H1 (cell line): Measurements from ENCODE around the gene RNASEL. TPM values are rescaled to one million over a fixed set of nuclear protein-coding genes. Genes with fewer than 3 reads are reported as not detected.

Experiments used
- CTCF ChIA-PET: fragments of 300-600 bp; sonication (Branson Sonifier 250); formaldehyde crosslinking; loops from one replicate; lab custom pipeline; 2021; ENCODE audit not compliant: partially characterized antibody; lab: Charles Lee
- POLR2A ChIA-PET: fragments of 300-600 bp; sonication (Branson Sonifier 250); formaldehyde crosslinking; loops from one replicate; lab custom pipeline; 2021; ENCODE audit warnings: inconsistent platforms; ENCODE audit not compliant: partially characterized antibody; lab: Charles Lee
- DNase-seq, 2 experiments: peaks; one replicate each; pipeline versions ENCODE4 v3.0.0 to v3.0.0-alpha.2; 2010 to 2022; ENCODE audit warnings: low spot score in 2 of 2, low read depth in 1 of 2, mixed read lengths in 1 of 2
- FAIRE-seq: peaks from 2 replicates; lab custom pipeline; 2011; peaks lifted over from hg19 to GRCh38; lab: Jason Lieb, UNC
- H2AFZ ChIP-seq: 2 replicates; pipeline ENCODE4 v1.8.1; 2012; ENCODE audit warnings: low read length, inconsistent platforms
- H2AK5ac ChIP-seq: 2 replicates; pipeline ENCODE4 v1.6.1; 2013; ENCODE audit warnings: low read depth, low read length
- H2BK120ac ChIP-seq: replicated peaks from 2 replicates; pipeline ENCODE3; 2013; ENCODE audit warnings: low read depth, low read length, inconsistent platforms
- H2BK12ac ChIP-seq: 2 replicates; pipeline ENCODE4 v1.6.1; 2013; ENCODE audit warnings: low read depth, low read length
- H2BK15ac ChIP-seq: 2 replicates; pipeline ENCODE4 v1.6.1; 2013; ENCODE audit warnings: low read length
- H2BK20ac ChIP-seq: 2 replicates; pipeline ENCODE4 v1.6.1; 2013; ENCODE audit warnings: low read length
- H2BK5ac ChIP-seq: 2 replicates; pipeline ENCODE4 v1.6.1; 2013; ENCODE audit warnings: low read depth, low read length
- H3K14ac ChIP-seq: 2 replicates; pipeline ENCODE4 v1.6.1; 2013; ENCODE audit warnings: inconsistent platforms; ENCODE audit not compliant: insufficient read length
- H3K18ac ChIP-seq: 2 replicates; pipeline ENCODE4 v1.6.1; 2013; ENCODE audit warnings: low read length; ENCODE audit errors: extremely low read depth
- H3K23ac ChIP-seq: 2 replicates; pipeline ENCODE4 v1.6.1; 2013; ENCODE audit warnings: inconsistent platforms; ENCODE audit not compliant: insufficient read length
- H3K23me2 ChIP-seq: 2 replicates; pipeline ENCODE4 v1.6.1; 2013; ENCODE audit warnings: low read depth, low read length
- H3K27ac ChIP-seq: 2 replicates; pipeline ENCODE4 v1.6.1; 2011; ENCODE audit warnings: low read depth, low read length, inconsistent platforms
- H3K27me3 ChIP-seq, 4 experiments: replicated peaks in 1 of 4; 1 replicate in 1 of 4; 2 replicates in 3 of 4; pipeline versions ENCODE4 v1.6.1 to v1.8.1; 2011 to 2013; ENCODE audit warnings: low read length in 3 of 4, mild to moderate bottlenecking in 3 of 4, inconsistent platforms in 2 of 4, mixed read lengths in 2 of 4, moderate library complexity in 1 of 4; ENCODE audit not compliant: control insufficient read depth in 3 of 4, insufficient read depth in 3 of 4; ENCODE audit errors: extremely low read depth in 1 of 4
- H3K36me3 ChIP-seq, 4 experiments: 2 replicates each; pipeline versions ENCODE4 v1.6.1 to v1.8.1; 2011 to 2013; ENCODE audit warnings: mild to moderate bottlenecking in 4 of 4, low read length in 3 of 4, moderate library complexity in 2 of 4, control low read depth in 1 of 4, inconsistent platforms in 1 of 4; ENCODE audit not compliant: insufficient read depth in 4 of 4, control insufficient read depth in 2 of 4
- H3K4ac ChIP-seq: replicated peaks from 2 replicates; pipeline ENCODE3; 2013; ENCODE audit warnings: low read length, low read depth, mixed read lengths, inconsistent platforms; ENCODE audit not compliant: insufficient read length
- H3K4me1 ChIP-seq, 4 experiments: replicated peaks in 1 of 4; 1 replicate in 1 of 4; 2 replicates in 3 of 4; pipeline versions ENCODE4 v1.6.1 to v1.8.1; 2011 to 2013; ENCODE audit warnings: low read length in 3 of 4, inconsistent platforms in 2 of 4, mixed read lengths in 1 of 4; ENCODE audit not compliant: insufficient read depth in 4 of 4, control insufficient read depth in 3 of 4
- H3K4me2 ChIP-seq, 2 experiments: 2 replicates each; pipeline versions ENCODE4 v1.6.1 to v1.8.1; 2011 to 2013; ENCODE audit warnings: low read depth in 2 of 2, low read length in 2 of 2, control low read depth in 1 of 2, inconsistent platforms in 1 of 2, mild to moderate bottlenecking in 1 of 2; ENCODE audit not compliant: insufficient read depth in 1 of 2
- H3K4me3 ChIP-seq, 4 experiments: fragments of 200-600, 300-600 bp in 1 of 4; sonication (generic), shearing (Covaris generic), sonication (Bioruptor Twin) in 1 of 4; 2 replicates each; pipeline versions ENCODE4 v1.5.1 to v1.8.1; 2011 to 2016; ENCODE audit warnings: low read length in 4 of 4, low read depth in 3 of 4, control low read depth in 2 of 4, inconsistent platforms in 2 of 4, mild to moderate bottlenecking in 2 of 4, mixed read lengths in 1 of 4, moderate library complexity in 1 of 4; ENCODE audit not compliant: insufficient read depth in 2 of 4; ENCODE audit errors: extremely low read depth in 1 of 4
- H3K56ac ChIP-seq: replicated peaks from 2 replicates; pipeline ENCODE3; 2013; ENCODE audit warnings: low read depth, mild to moderate bottlenecking, mixed read lengths, low read length, inconsistent platforms; ENCODE audit not compliant: insufficient read length
- H3K79me1 ChIP-seq: 2 replicates; pipeline ENCODE4 v1.6.1; 2013; ENCODE audit warnings: low read depth, low read length, control low read depth
- H3K79me2 ChIP-seq, 2 experiments: 2 replicates each; pipeline versions ENCODE4 v1.6.1 to v1.8.1; 2012 to 2013; ENCODE audit warnings: low read length in 2 of 2, mild to moderate bottlenecking in 2 of 2, inconsistent platforms in 1 of 2; ENCODE audit not compliant: insufficient read depth in 2 of 2, control insufficient read depth in 1 of 2
- H3K9ac ChIP-seq, 4 experiments: replicated peaks in 1 of 4; 1 replicate in 1 of 4; 2 replicates in 3 of 4; pipeline versions ENCODE4 v1.6.1 to v1.8.1; 2011 to 2013; ENCODE audit warnings: low read depth in 3 of 4, low read length in 3 of 4, control low read depth in 2 of 4, mild to moderate bottlenecking in 2 of 4, moderate library complexity in 2 of 4, inconsistent platforms in 1 of 4; ENCODE audit errors: extremely low read depth in 1 of 4
- H3K9me3 ChIP-seq, 2 experiments: 2 replicates each; pipeline versions ENCODE4 v1.6.1 to v1.8.1; 2012 to 2013; ENCODE audit warnings: mild to moderate bottlenecking in 2 of 2, moderate library complexity in 2 of 2, control low read depth in 1 of 2, inconsistent platforms in 1 of 2, low read depth in 1 of 2, low read length in 1 of 2, mixed read lengths in 1 of 2; ENCODE audit not compliant: insufficient read depth in 2 of 2
- H4K20me1 ChIP-seq, 2 experiments: replicated peaks in 1 of 2; 2 replicates each; pipeline versions ENCODE3 to v1.8.1; 2011 to 2013; ENCODE audit warnings: inconsistent platforms in 2 of 2, low read length in 2 of 2, mild to moderate bottlenecking in 1 of 2; ENCODE audit not compliant: insufficient read depth in 2 of 2, control insufficient read depth in 1 of 2
- H4K5ac ChIP-seq: 2 replicates; pipeline ENCODE4 v1.6.1; 2013; ENCODE audit warnings: low read length, low read depth, mixed read lengths, inconsistent platforms; ENCODE audit not compliant: insufficient read length
- H4K8ac ChIP-seq: 2 replicates; pipeline ENCODE4 v1.8.0; 2013; ENCODE audit warnings: mild to moderate bottlenecking, moderate library complexity, low read length, inconsistent platforms; ENCODE audit not compliant: insufficient read depth; ENCODE audit errors: extremely low read depth
- H4K91ac ChIP-seq: replicated peaks from 2 replicates; pipeline ENCODE3; 2013; ENCODE audit warnings: low read length, mixed read lengths, inconsistent platforms; ENCODE audit not compliant: insufficient read length
- CBX8 ChIP-seq: fragments of 300-800, 300-1000 bp; sonication (generic); IDR thresholded peaks from 2 replicates; pipeline ENCODE4 v1.7.1; 2016; ENCODE audit warnings: low read depth, low read length, borderline replicate concordance
- CHD1 ChIP-seq: IDR thresholded peaks from 2 replicates; pipeline ENCODE4 v1.6.1; 2012; ENCODE audit warnings: low read depth, low read length, improper control_type of control experiment
- CTBP2 ChIP-seq: IDR thresholded peaks from 2 replicates; pipeline ENCODE4 v1.7.0; 2011; ENCODE audit warnings: borderline replicate concordance, mild to moderate bottlenecking, moderate library complexity, mixed read lengths, low read length; ENCODE audit not compliant: insufficient read depth, insufficient read length
- EP300 ChIP-seq, 2 experiments: IDR thresholded peaks; 1 replicate in 1 of 2; 2 replicates in 1 of 2; pipeline ENCODE4 v1.6.1; 2011 to 2012; ENCODE audit warnings: low read depth in 2 of 2, low read length in 2 of 2, mild to moderate bottlenecking in 2 of 2, borderline replicate concordance in 1 of 2, inconsistent platforms in 1 of 2, moderate library complexity in 1 of 2
- GABPA ChIP-seq: IDR thresholded peaks from 2 replicates; pipeline ENCODE4 v1.6.1; 2011; ENCODE audit warnings: mild to moderate bottlenecking, low read length, moderate library complexity, borderline replicate concordance; ENCODE audit not compliant: insufficient read depth
- KDM5A ChIP-seq: fragments of 200-600 bp; IDR thresholded peaks from 2 replicates; pipeline ENCODE4 v1.7.1; 2012; ENCODE audit warnings: mild to moderate bottlenecking, low read length, inconsistent platforms, mixed read lengths
- NRF1 ChIP-seq: IDR thresholded peaks from 2 replicates; pipeline ENCODE4 v1.6.1; 2011; ENCODE audit warnings: mild to moderate bottlenecking, low read depth, low read length, improper control_type of control experiment
- POLR2A ChIP-seq, 2 experiments: IDR thresholded peaks; 1 replicate in 1 of 2; 2 replicates in 1 of 2; pipeline ENCODE4 v1.6.1; 2011; ENCODE audit warnings: low read depth in 2 of 2, low read length in 2 of 2, mild to moderate bottlenecking in 2 of 2; ENCODE audit errors: control extremely low read depth in 1 of 2
- SIRT6 ChIP-seq: IDR thresholded peaks from one replicate; pipeline ENCODE4 v1.7.1; 2012; ENCODE audit warnings: low read length, inconsistent platforms
- SIX5 ChIP-seq: IDR thresholded peaks from 2 replicates; pipeline ENCODE4 v1.6.1; 2011; ENCODE audit warnings: mild to moderate bottlenecking, low read depth, low read length
- SP2 ChIP-seq: IDR thresholded peaks from 2 replicates; pipeline ENCODE4 v1.6.1; 2012; ENCODE audit warnings: mild to moderate bottlenecking, low read length, inconsistent platforms
- SP4 ChIP-seq: IDR thresholded peaks from 2 replicates; pipeline ENCODE4 v1.6.1; 2012; ENCODE audit warnings: low read length, inconsistent platforms
- TAF1 ChIP-seq: IDR thresholded peaks from 2 replicates; pipeline ENCODE4 v1.6.1; 2011; ENCODE audit warnings: mild to moderate bottlenecking, low read depth, low read length
- ZNF274 ChIP-seq: IDR thresholded peaks from 2 replicates; pipeline ENCODE4 v1.7.0; 2012; ENCODE audit warnings: low read length, borderline replicate concordance; ENCODE audit errors: extremely low read depth
- WGBS, 2 experiments: shearing (Covaris generic) in 1 of 2; methylation state at CpG; one replicate each; pipeline versions ENCODE4 v1.1.6 to v1.1.7; 2013 to 2015; ENCODE audit warnings: low lambda C conversion rate in 2 of 2, mixed read lengths in 2 of 2, inconsistent platforms in 1 of 2, low coverage in 1 of 2, missing lambda C conversion rate in 1 of 2; ENCODE audit not compliant: insufficient replicate concordance in 2 of 2, insufficient coverage in 1 of 2, insufficient read length in 1 of 2; ENCODE audit errors: extremely low coverage in 1 of 2, missing lambda C conversion rate in 1 of 2; 5-methylcytosine and 5-hydroxymethylcytosine counted together
- polyA plus RNA-seq, 7 experiments: library from polyadenylated mRNA; depleted of rRNA in 3 of 7; stranded (reverse) in 5 of 7; unstranded in 2 of 7; fragments of >200 nt in 5 of 7; fragments of 200-250 nt in 2 of 7; gene quantifications; 1 replicate in 5 of 7; 2 replicates in 1 of 7; 4 replicates in 1 of 7; pipeline versions ENCODE4 v1.2.1 to v1.2.3, GENCODE V29; 2011 to 2013; ENCODE audit warnings: missing spikeins in 2 of 7, mixed read lengths in 2 of 7
- total RNA-seq: library from RNA; stranded (reverse); fragmentation: NEBNext Ultra II Directional; extraction: Animal tissue kit (Norgen Biotek cat#: 25700); gene quantifications from 2 replicates; pipeline ENCODE4 v1.2.1, GENCODE V29; 2021

The RNASEL gene
- total and polyA plus RNA-seq, 2 of the 8 experiments (the other 6 are each of a cell fraction or from before 2014, with no cell fraction given) = 0.39 to 0.78 TPM

- no peak for FAIRE-seq
- WGBS, 2 experiments = 77% methylated on average over 2 of the region's 2 CpGs; no CpG with 5 or more reads in 1 of the 2 experiments
- H4K5ac ChIP-seq = no peak overlapping the region
Measured at GRCh38 chr1:182621906-182622305, 32.9 kb upstream of the RNASEL start.

More at GRCh38 chr1:182621906-182622305, 32.9 kb upstream of the RNASEL start:
- H3K79me2 ChIP-seq = no peaks in the 10 kb centered on the region
- no peak overlapping the region for H2AFZ ChIP-seq
- H3K9me3 ChIP-seq = no peaks in the 10 kb centered on the region
- H4K20me1 ChIP-seq = no peaks in the 10 kb centered on the region
- no peak overlapping the region for H3K23ac ChIP-seq
- H3K4ac ChIP-seq = no peak overlapping the region
- H3K4me1 ChIP-seq = peaks cover 5 to 19% (median 11%) of the 10 kb centered on the region in 4 experiments; a peak in 6 of 7 replicates
- H3K36me3 ChIP-seq = no peaks in the 10 kb centered on the region
- peak overlapping the region; percentile 75; the same call in 1 of the 2 replicates for H2BK12ac ChIP-seq
- no peak overlapping the region for H4K91ac ChIP-seq
- no peak overlapping the region for H3K27ac ChIP-seq
- 0 out of 2 replicates have a peak overlapping the region, but pooled peaks have one; percentile 15 for H2AK5ac ChIP-seq
- no peak overlapping the region for H3K14ac ChIP-seq
- H3K18ac ChIP-seq = no peak overlapping the region
- peaks cover 0 to 4% (median 2%) of the 10 kb centered on the region in 4 experiments; a peak in 2 of 7 replicates for H3K27me3 ChIP-seq
- no peak for DNase-seq
- H2BK120ac ChIP-seq = no peak overlapping the region
- TF ChIP-seq ZNF274 (no peak), KDM5A (no peak), EP300 (IDR thresholded peaks at IDR 0.05; ENCODE audit: borderline replicate concordance in 1 of 2, low read depth in 2 of 2, low read length in 2 of 2) (no peak), SIRT6 (no peak), SP4 (no peak), SIX5 (no peak), CHD1 (no peak), NRF1 (no peak), SP2 (no peak), GABPA (no peak), TAF1 (no peak), CBX8 (no peak), POLR2A (IDR thresholded peaks at IDR 0.05; ENCODE audit: control extremely low read depth in 1 of 2, low read depth in 2 of 2, low read length in 2 of 2) (no peak), CTBP2 (no peak)
- H3K79me1 ChIP-seq = no peaks in the 10 kb centered on the region
- H3K4me2 ChIP-seq = no peak overlapping the region
- 0 out of 2 replicates have a peak overlapping the region, but pooled peaks have one; percentile 61 for H2BK15ac ChIP-seq
- H3K4me3 ChIP-seq = no peak overlapping the region
- H3K56ac ChIP-seq = no peak overlapping the region
- no peak overlapping the region for H3K9ac ChIP-seq
- H4K8ac ChIP-seq = no peak overlapping the region
- H2BK5ac ChIP-seq = no peak overlapping the region
- no peaks in the 10 kb centered on the region; the same call in 1 of the 2 replicates for H3K23me2 ChIP-seq
- POLR2A ChIA-PET = interaction anchor here (11.9 kb wide), 1 partner anchor 20 kb away, joined by 231 read pairs; the partner anchor contains the start of gene RGS16
- CTCF ChIA-PET = interaction anchor here (4.4 to 37.1 kb wide), 2 partner anchors 26 to 169 kb away, joined by 23 to 1131 read pairs; partner anchors contain the start of gene NPL
- no peak overlapping the region for H2BK20ac ChIP-seq
